Nasal cavity respiratory epithelium epithelial cell of viscerocranial mucosa (primary cell): ENCODE measurements around the gene CRY1. TPM values are rescaled to one million over a fixed set of nuclear protein-coding genes. Genes with fewer than 3 reads are reported as not detected.

Experiments
- total RNA-seq: library from RNA; depleted of rRNA; stranded (reverse); fragments of >200 nt; gene quantifications from 2 replicates; pipeline ENCODE4 v1.2.3, GENCODE V29; 2014

Gene CRY1
- total RNA-seq = 12.9 and 16.4 TPM in 2 replicates

GRCh38 chr12:107093417-107094182 lies at the start of gene CRY1:
Gene CRY1, minus strand, starts transcription at chr12:107093549. Its CDS starts 588 bp downstream, at chr12:107092961.

DNA sequence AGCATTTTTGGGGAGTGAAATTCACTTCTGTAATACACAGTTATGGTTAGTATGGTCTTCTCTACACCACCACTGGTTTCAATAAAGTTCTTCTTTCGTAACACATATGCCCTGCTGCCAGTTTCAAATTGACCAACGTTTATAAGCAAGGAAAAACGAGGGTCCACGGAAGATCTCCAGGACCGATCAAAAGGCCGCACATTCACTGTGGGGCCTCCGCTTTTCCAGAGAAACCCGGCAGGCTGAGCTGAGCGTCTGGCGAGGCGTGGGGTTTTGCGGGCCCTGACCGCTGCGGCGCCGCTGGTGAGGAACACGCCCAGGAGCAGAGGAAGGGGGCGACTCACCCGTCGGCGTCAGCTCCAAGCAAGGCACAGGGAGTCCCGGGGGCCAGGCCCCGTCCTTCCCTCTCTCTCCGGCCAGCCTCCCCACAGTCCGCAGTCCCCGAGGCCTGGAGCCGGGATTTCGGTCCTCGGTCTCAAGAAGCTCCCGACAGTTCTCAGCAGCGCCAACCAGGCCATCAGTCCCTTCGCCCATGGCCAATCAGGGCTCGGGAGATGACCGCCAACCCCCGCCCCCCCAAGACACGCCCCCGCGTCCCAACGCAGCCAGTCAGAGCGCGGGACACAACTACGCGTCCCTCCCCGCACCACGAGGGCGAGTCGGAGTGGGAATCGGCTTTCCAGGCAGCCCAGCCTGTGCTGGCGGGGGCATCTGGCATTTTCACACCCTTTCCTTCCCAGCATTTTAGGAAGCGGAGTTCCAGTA lies 106.5 kb downstream of the CRY1 start, which contains the start of gene MTERF2:
Gene MTERF2 (minus strand): TSS at position 522 of the 765 bp plus-strand sequence. CDS start 8,432 bp downstream, outside the sequence.

GRCh38 chr12:106955377-106956047 lies 137.8 kb downstream of the CRY1 start, which contains the start of gene TMEM263:
Gene TMEM263, plus strand, starts transcription at chr12:106955907. Its CDS starts 11,210 bp downstream, at chr12:106967117.

Other genes with a start within 250 kb of the CRY1 start
- 37.9 and 38.8 TPM in 2 replicates for gene TMEM263, start 137.6 kb downstream of the CRY1 start, total RNA-seq
- 2.4 and 8.2 TPM in 2 replicates for gene MTERF2, start 106.4 kb downstream of the CRY1 start, total RNA-seq